AG04449 (cell line): ENCODE data around the gene DQX1.

Source experiments
- CTCF ChIA-PET: fragments of 350-600 bp; formaldehyde crosslinking; extraction: SDS; loops from one replicate; lab custom pipeline; 2021; ENCODE audit warnings: antibody characterized with exemption; lab: Yijun Ruan, JAX
- POLR2A ChIA-PET: fragments of 400-600, 350-600 bp; formaldehyde crosslinking; extraction: SDS; loops from one replicate; lab custom pipeline; 2020; ENCODE audit warnings: antibody characterized with exemption, inconsistent platforms; lab: Yijun Ruan, JAX
- DNase-seq: peaks from one replicate; pipeline ENCODE4 v3.0.0-alpha.2; 2010; ENCODE audit warnings: low read depth, low spot score
- H3K4me3 ChIP-seq: 2 replicates; pipeline ENCODE4 v1.5.1; 2011; ENCODE audit warnings: low read depth, mild to moderate bottlenecking, control low read depth, low read length
- CTCF ChIP-seq: IDR thresholded peaks from one replicate; pipeline ENCODE4 v1.5.1; 2011; ENCODE audit warnings: mild to moderate bottlenecking, moderate library complexity, low read length, control low read depth, inconsistent platforms; ENCODE audit not compliant: insufficient read depth; ENCODE audit errors: missing control alignments

DQX1 gene

GRCh38 chr2:74537140-74537539, 11.1 kb upstream of the DQX1 start:
- ChIA-PET POLR2A (no interaction called here), CTCF (no interaction called here)
- no peak for TF ChIP-seq CTCF
- no peak for DNase-seq
- H3K4me3 ChIP-seq: no peak overlapping the region

GRCh38 chr2:74536166-74536950, 10.3 kb upstream of the DQX1 start:
- DNase-seq: no peak
- no peak for TF ChIP-seq CTCF
- ChIA-PET POLR2A (interaction anchor here (1.0 kb wide), 1 partner anchor 52 kb away, joined by 3 read pairs; no protein-coding TSS in a partner anchor), CTCF (interaction anchor here (1.6 to 8.9 kb wide), 2 partner anchors 11 to 50 kb away, joined by 4 to 137 read pairs; no protein-coding TSS in a partner anchor)
- H3K4me3 ChIP-seq: no peak overlapping the region

GRCh38 chr2:74535440-74535965, 9.5 kb upstream of the DQX1 start:
- DNase-seq: no peak
- no peak for TF ChIP-seq CTCF
- POLR2A ChIA-PET: interaction anchor here (1.0 to 1.1 kb wide), 2 partner anchors 29 to 53 kb away, joined by 3 read pairs; no protein-coding TSS in a partner anchor
- CTCF ChIA-PET: interaction anchor here (1.6 to 8.9 kb wide), 2 partner anchors 12 to 51 kb away, joined by 4 to 137 read pairs; no protein-coding TSS in a partner anchor
- H3K4me3 ChIP-seq: no peak overlapping the region

GRCh38 chr2:74534411-74534810, 8.4 kb upstream of the DQX1 start:
- no peak for TF ChIP-seq CTCF
- ChIA-PET CTCF (interaction anchor here (8.9 kb wide), 1 partner anchor 52 kb away, joined by 137 read pairs; no protein-coding TSS in a partner anchor), POLR2A (interaction anchor here (1.1 kb wide), 1 partner anchor 30 kb away, joined by 3 read pairs; no protein-coding TSS in a partner anchor)
- H3K4me3 ChIP-seq: no peak overlapping the region
- no peak for DNase-seq

- no peak for TF ChIP-seq CTCF
- CTCF ChIA-PET: interaction anchor here (0.8 to 8.9 kb wide), 11 partner anchors 10 to 283 kb away, joined by 3 to 137 read pairs (median 5); partner anchors contain the start of genes CCDC142, DOK1, PCGF1 and TTC31
- H3K4me3 ChIP-seq: no peak overlapping the region
- POLR2A ChIA-PET: interaction anchor here (0.9 to 3.0 kb wide), 2 partner anchors 29 to 72 kb away, joined by 3 to 11 read pairs; no protein-coding TSS in a partner anchor
- DNase-seq: no peak
Measured at GRCh38 chr2:74533464-74533863, 7.4 kb upstream of the DQX1 start.
